DOHH2 (cell line): ENCODE results near the gene MYCN.

Experiments
- H3F3A ChIP-seq: fragments of 200-600 bp; sonication (generic), shearing (Covaris generic); 2 replicates; pipeline ENCODE4 v1.6.0; 2016; ENCODE audit warnings: antibody characterized with exemption, mild to moderate bottlenecking; ENCODE audit not compliant: control insufficient read depth, insufficient read depth
- H3K27ac ChIP-seq: fragments of 200-600 bp; sonication (generic); 2 replicates; pipeline ENCODE4 v1.5.1; 2014; ENCODE audit warnings: low read depth, mild to moderate bottlenecking, low read length, moderate library complexity
- H3K27me3 ChIP-seq: fragments of 200-600 bp; sonication (generic); 2 replicates; pipeline ENCODE4 v1.6.1; 2014; ENCODE audit warnings: mild to moderate bottlenecking, low read length, mixed read lengths; ENCODE audit not compliant: control insufficient read depth
- H3K36me3 ChIP-seq: fragments of 200-600 bp; sonication (generic); 2 replicates; pipeline ENCODE4 v1.6.1; 2014; ENCODE audit warnings: mild to moderate bottlenecking, low read length, moderate library complexity, mixed read lengths; ENCODE audit not compliant: control insufficient read depth
- H3K4me1 ChIP-seq: fragments of 200-600 bp; sonication (generic); 2 replicates; pipeline ENCODE4 v1.6.1; 2014; ENCODE audit warnings: mild to moderate bottlenecking, low read length, mixed read lengths; ENCODE audit not compliant: control insufficient read depth
- H3K4me2 ChIP-seq: fragments of 200-600 bp; sonication (generic); 2 replicates; pipeline ENCODE4 v1.6.0; 2014; ENCODE audit warnings: mild to moderate bottlenecking, low read length, moderate library complexity
- H3K4me3 ChIP-seq: fragments of 200-600 bp; sonication (generic); 2 replicates; pipeline ENCODE4 v1.5.1; 2014; ENCODE audit warnings: mild to moderate bottlenecking, low read length, mixed read lengths
- H3K79me2 ChIP-seq: fragments of 200-600 bp; sonication (generic); 2 replicates; pipeline ENCODE4 v1.6.1; 2014; ENCODE audit warnings: mild to moderate bottlenecking, low read length, mixed read lengths; ENCODE audit not compliant: control insufficient read depth
- H3K9me2 ChIP-seq: fragments of 200-600 bp; sonication (generic); replicated peaks from 2 replicates; pipeline ENCODE4 v1.6.1; 2014; ENCODE audit warnings: mild to moderate bottlenecking, low read length, mixed read lengths; ENCODE audit not compliant: control insufficient read depth
- H3K9me3 ChIP-seq: fragments of 200-600 bp; sonication (generic); 2 replicates; pipeline ENCODE4 v1.6.1; 2014; ENCODE audit warnings: antibody characterized with exemption, low read length, mixed read lengths; ENCODE audit not compliant: control insufficient read depth, insufficient read depth
- H4K20me1 ChIP-seq: fragments of 200-600 bp; sonication (generic); 2 replicates; pipeline ENCODE4 v1.6.0; 2014; ENCODE audit warnings: low read depth, mild to moderate bottlenecking, antibody characterized with exemption, low read length, moderate library complexity; ENCODE audit not compliant: control insufficient read depth, insufficient read depth
- CTCF ChIP-seq: fragments of 200-600 bp; sonication (generic); IDR thresholded peaks from one replicate; pipeline ENCODE4 v1.5.1; 2014; ENCODE audit warnings: antibody characterized with exemption, mild to moderate bottlenecking, low read depth, low read length; ENCODE audit not compliant: poor library complexity, severe bottlenecking
- EZH2phosphoT487 ChIP-seq: fragments of 200-600 bp; sonication (generic); IDR thresholded peaks from 2 replicates; pipeline ENCODE4 v1.6.1; 2017; ENCODE audit warnings: borderline replicate concordance, mild to moderate bottlenecking, antibody characterized with exemption, low read length, moderate library complexity, mixed read lengths

MYCN gene

GRCh38 chr2:15993232-15993610, 52.9 kb downstream of the MYCN start:
- no peaks in the 10 kb centered on the region for H3K9me2 ChIP-seq
- H3K4me1 ChIP-seq: no peaks in the 10 kb centered on the region
- no peaks in the 10 kb centered on the region for H3K9me3 ChIP-seq
- H3K4me2 ChIP-seq: no peak overlapping the region
- TF ChIP-seq EZH2phosphoT487 (no peak), CTCF (no peak)
- H3K36me3 ChIP-seq: no peaks in the 10 kb centered on the region
- no peaks in the 10 kb centered on the region for H3K79me2 ChIP-seq
- H4K20me1 ChIP-seq: no peaks in the 10 kb centered on the region
- no peak overlapping the region for H3K4me3 ChIP-seq
- no peak overlapping the region for H3K27ac ChIP-seq
- no peaks in the 10 kb centered on the region for H3K27me3 ChIP-seq
- H3F3A ChIP-seq: no peaks in the 10 kb centered on the region

DNA sequence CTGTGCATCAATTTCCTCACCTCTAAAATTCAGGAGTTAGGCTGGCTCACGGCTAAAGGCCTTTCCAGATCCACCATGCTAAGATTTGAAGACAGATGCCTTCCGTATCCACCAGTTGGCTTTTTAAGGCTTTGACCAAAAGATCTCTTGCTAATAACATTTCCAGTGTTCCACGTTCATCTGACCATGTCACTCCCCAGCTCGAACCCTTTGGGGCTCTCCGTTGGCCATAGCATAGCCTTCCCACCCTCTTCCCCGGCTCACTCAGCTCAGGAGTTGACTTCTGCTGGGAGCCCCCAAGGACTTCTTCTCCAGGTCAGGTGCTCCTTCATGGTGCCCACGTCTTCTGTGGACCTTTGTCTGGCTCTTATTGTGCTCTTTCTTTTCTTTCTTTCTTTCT, 53.3 kb downstream of the MYCN start:
- Histone ChIP-seq H3K9me3 (no peaks in the 10 kb centered on the region), H3K27me3 (no peaks in the 10 kb centered on the region), H3K4me3 (no peak overlapping the region), H3K27ac (no peak overlapping the region), H3F3A (no peaks in the 10 kb centered on the region), H4K20me1 (no peaks in the 10 kb centered on the region), H3K79me2 (no peaks in the 10 kb centered on the region), H3K4me1 (no peaks in the 10 kb centered on the region), H3K9me2 (no peaks in the 10 kb centered on the region), H3K4me2 (no peak overlapping the region), H3K36me3 (no peaks in the 10 kb centered on the region)
- TF ChIP-seq CTCF (no peak), EZH2phosphoT487 (no peak)

- no peak for TF ChIP-seq EZH2phosphoT487
- TF ChIP-seq CTCF: no peak
- no peaks in the 10 kb centered on the region for H4K20me1 ChIP-seq
- H3K79me2 ChIP-seq: no peaks in the 10 kb centered on the region
- H3K9me3 ChIP-seq: no peaks in the 10 kb centered on the region
- H3K4me2 ChIP-seq: no peak overlapping the region
- H3K27ac ChIP-seq: no peak overlapping the region
- no peaks in the 10 kb centered on the region for H3K27me3 ChIP-seq
- no peaks in the 10 kb centered on the region for H3K36me3 ChIP-seq
- no peak overlapping the region for H3K4me3 ChIP-seq
- no peaks in the 10 kb centered on the region for H3K9me2 ChIP-seq
- no peaks in the 10 kb centered on the region for H3F3A ChIP-seq
- no peaks in the 10 kb centered on the region for H3K4me1 ChIP-seq
These were observed 55.3 kb downstream of the MYCN start for GRCh38 chr2:15995603-15996002.
